ENCODE results near the gene DDN. TPM values are rescaled to one million over a fixed set of nuclear protein-coding genes. Genes with fewer than 3 reads are reported as not detected.
A peak's percentile ranks its signal among the peaks of the same experiment; 100 is the strongest.

Gene DDN
- total RNA-seq, 4 donors from 2014 or later: not detected

DNA sequence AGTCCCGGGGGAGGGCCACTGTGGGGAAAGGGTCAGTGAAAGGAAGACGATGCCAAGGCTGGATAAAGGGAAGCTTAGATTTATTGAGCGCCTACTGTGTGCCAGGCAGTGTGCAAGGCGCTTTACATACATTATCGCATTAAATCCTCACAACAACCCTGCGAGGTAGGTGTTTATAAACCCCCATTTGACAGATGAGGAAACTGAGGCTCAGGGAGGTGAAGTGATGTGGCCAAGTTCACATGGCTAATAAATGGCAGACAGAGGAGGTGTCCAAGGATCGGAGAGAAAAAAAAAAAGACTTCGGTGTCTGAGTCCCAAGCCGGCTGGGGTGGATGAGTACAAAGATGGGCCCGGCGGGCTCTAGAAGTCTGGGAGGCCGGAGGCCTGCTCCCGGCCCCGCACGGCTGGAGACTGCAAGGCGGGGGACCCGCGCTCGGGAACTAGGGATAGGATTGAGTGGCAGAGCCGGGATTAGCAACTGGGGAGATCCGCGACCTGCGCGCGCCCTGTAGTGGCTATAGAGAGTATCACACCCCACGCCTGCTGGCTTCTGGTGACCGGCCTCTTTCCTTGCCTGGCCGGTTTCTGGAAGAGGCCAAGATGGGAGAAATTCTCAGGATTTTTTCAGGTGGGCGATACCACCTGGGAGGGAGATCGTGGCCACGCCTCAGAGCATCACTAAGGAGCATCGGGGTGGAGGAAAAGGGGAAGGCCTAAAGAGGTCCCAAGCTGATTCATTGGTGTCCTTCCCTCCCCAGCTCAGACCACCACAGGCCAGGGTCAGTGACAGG, 3.9 kb downstream of the DDN start:
- peaks cover 5 to 51% (median 38%) of the 10 kb centered on the region in 3 donors for H3K4me1 ChIP-seq
- WGBS, 2 donors (ENCODE audit: low coverage in 1 of 2): 4 to 8% methylated on average over 18 to 19 of the region's 32 CpGs
- peak overlapping the region in 1 of 2 donors; percentile 34 for H3K4me3 ChIP-seq
- TF ChIP-seq, protein P1, sequence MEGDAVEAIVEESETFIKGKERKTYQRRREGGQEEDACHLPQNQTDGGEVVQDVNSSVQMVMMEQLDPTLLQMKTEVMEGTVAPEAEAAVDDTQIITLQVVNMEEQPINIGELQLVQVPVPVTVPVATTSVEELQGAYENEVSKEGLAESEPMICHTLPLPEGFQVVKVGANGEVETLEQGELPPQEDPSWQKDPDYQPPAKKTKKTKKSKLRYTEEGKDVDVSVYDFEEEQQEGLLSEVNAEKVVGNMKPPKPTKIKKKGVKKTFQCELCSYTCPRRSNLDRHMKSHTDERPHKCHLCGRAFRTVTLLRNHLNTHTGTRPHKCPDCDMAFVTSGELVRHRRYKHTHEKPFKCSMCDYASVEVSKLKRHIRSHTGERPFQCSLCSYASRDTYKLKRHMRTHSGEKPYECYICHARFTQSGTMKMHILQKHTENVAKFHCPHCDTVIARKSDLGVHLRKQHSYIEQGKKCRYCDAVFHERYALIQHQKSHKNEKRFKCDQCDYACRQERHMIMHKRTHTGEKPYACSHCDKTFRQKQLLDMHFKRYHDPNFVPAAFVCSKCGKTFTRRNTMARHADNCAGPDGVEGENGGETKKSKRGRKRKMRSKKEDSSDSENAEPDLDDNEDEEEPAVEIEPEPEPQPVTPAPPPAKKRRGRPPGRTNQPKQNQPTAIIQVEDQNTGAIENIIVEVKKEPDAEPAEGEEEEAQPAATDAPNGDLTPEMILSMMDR (IDR thresholded peaks at IDR 0.05): peak in 3 of 4 experiments; percentile 75 to 92 (median 84)
- TF ChIP-seq EP300 (IDR thresholded peaks at IDR 0.05): no peak
- no peak overlapping the region for H3K27ac ChIP-seq
- H3K27me3 ChIP-seq: peaks cover 97% of the 10 kb centered on the region
- H3K9me3 ChIP-seq: no peaks in the 10 kb centered on the region
- peaks cover 0 to 2% of the 10 kb centered on the region in 2 donors for H3K36me3 ChIP-seq
- peak; percentile 81 for ATAC-seq

DNA sequence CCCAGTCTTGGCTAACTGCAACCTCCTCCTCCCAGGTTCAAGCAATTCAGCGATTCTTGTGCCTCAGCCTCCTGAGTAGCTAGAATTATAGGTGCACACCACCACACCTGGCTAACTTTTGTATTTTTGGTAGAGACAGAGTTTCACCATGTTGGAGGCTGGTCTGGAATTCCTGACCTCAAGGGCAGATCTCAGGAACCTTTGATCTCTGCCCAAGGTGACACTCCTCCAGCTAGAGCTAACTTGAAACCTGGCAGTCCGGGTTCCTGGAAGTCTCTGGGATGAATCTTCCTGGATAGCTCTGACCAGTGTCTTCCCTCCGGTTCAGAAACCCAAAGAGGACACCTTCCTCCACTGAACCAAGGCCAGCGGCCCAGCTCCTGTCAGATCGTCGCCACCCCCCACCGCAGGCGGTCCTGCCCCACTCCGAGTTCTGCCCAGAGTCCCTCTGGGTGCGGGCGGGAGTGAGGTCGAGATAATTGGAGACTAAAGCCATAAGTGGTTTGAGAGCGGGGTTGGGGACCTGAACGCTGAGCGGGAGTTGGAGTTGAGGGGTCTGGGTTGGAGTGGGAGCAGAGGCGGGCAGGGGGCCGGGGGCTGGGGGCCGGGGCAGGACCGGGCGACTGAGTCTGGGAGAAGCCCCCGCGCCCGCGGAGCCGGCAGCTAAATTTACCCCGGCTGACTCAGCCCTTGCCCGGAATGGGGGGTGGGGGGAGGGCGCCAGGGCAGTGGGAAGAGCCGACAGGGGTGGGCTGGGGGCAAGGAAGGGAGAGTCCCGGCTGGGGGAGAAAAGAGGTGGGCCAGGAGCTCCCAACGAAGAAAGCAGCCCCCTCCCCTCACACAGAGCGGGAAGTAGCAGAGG, 4.7 kb downstream of the DDN start:
- H3K9me3 ChIP-seq: no peaks in the 10 kb centered on the region
- no peak for TF ChIP-seq EP300 (IDR thresholded peaks at IDR 0.05)
- TF ChIP-seq, protein P1 (IDR thresholded peaks at IDR 0.05): no peak
- TF ChIP-seq POLR2AphosphoS5 (IDR thresholded peaks at IDR 0.05): no peak
- no peak for TF ChIP-seq POLR2A (IDR thresholded peaks at IDR 0.05)
- no peaks in the 10 kb centered on the region for H3K36me3 ChIP-seq
- peaks cover 97% of the 10 kb centered on the region for H3K27me3 ChIP-seq
- peaks cover 2 to 43% (median 32%) of the 10 kb centered on the region in 3 donors for H3K4me1 ChIP-seq
- 40% methylated on average over 5 of the region's 32 CpGs; no CpG with 5 or more reads in 1 of the 2 donors for WGBS, 2 donors (ENCODE audit: low coverage in 1 of 2)
- H3K27ac ChIP-seq: no peak overlapping the region
- H3K4me3 ChIP-seq: no peak overlapping the region
- no peak for ATAC-seq

DNA sequence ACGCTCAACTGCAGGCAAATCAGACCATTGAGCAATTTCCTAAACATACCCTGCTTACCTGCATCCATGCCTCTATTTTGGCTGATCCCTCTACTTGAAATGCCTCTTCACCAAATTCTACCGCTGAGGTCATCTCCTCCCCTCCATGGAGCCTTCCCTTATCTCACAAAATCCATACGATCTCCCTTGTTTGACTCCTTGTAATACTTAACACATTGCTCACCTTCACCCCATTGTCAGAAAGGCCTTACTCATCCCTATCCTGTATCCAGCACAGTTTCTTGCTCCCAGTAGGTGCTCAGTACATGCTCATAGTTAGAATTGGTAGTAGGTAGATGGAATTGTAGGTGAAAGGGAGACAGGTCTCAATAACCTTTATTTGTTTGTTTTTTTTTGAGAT, 5.4 kb downstream of the DDN start:
- WGBS, 2 donors (ENCODE audit: low coverage in 1 of 2): 78 to 95% methylated on average over 3 of the region's 3 CpGs
- Histone ChIP-seq H3K4me1 (peaks cover 0 to 36% (median 25%) of the 10 kb centered on the region in 3 donors), H3K27me3 (peaks cover 97% of the 10 kb centered on the region), H3K9me3 (no peaks in the 10 kb centered on the region), H3K4me3 (no peak overlapping the region), H3K27ac (no peak overlapping the region), H3K36me3 (no peaks in the 10 kb centered on the region)
- TF ChIP-seq EP300 (IDR thresholded peaks at IDR 0.05) (no peak), POLR2AphosphoS5 (IDR thresholded peaks at IDR 0.05) (no peak), POLR2A (IDR thresholded peaks at IDR 0.05) (no peak)
- TF ChIP-seq, protein P1 (IDR thresholded peaks at IDR 0.05): no peak
- ATAC-seq: no peak

DNA sequence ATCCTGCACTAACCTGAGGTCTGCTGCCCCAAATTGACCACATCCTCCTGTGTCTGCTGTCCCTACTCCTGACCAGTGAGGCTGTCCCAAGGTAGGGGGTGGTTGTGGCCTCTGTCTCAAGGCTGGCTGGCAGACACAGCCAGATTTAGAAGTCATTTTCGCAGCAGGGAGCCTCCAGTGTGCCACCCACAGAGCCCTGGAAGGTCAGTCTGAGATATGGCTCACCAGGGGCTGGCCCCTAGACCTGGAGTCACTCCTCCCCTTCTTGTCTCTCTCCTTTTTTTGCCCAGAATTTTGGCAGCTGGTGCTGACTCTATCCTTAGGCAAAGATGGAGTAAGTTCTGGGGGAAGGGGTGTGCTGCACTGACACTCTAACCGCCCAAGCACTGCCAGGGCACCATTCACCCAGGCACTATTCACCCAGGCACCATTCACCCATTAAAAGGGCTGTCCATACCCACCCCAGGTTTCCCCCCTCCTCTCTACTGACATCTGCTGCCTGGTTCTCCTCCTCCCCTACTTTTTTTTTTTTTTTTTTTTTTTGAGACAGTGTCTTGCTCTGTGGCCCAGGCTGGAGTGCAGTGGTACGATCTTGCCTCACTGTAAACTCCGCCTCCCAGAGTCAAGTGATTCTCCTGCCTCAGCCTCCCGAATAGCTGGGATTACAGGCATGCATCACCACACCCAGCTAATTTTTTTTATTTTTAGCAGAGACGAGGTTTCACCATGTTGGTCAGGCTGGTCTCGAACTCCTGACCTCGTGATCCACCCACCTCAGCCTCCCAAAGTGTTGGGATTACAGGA, 7.7 kb downstream of the DDN start:
- 62 to 80% methylated on average over 1 to 5 of the region's 8 CpGs for WGBS, 2 donors (ENCODE audit: low coverage in 1 of 2)
- Histone ChIP-seq H3K27ac (no peak overlapping the region), H3K4me1 (peaks cover 0 to 19% (median 7%) of the 10 kb centered on the region in 3 donors), H3K36me3 (no peaks in the 10 kb centered on the region), H3K27me3 (peaks cover 98% of the 10 kb centered on the region), H3K4me3 (no peak overlapping the region), H3K9me3 (no peaks in the 10 kb centered on the region)
- ATAC-seq: no peak
- TF ChIP-seq POLR2AphosphoS5 (IDR thresholded peaks at IDR 0.05) (no peak), POLR2A (IDR thresholded peaks at IDR 0.05) (no peak), EP300 (IDR thresholded peaks at IDR 0.05) (no peak)
- TF ChIP-seq, protein P1 (IDR thresholded peaks at IDR 0.05): no peak
